ENCODE measurements around the gene SORCS2. TPM values are rescaled to one million over a fixed set of nuclear protein-coding genes. Genes with fewer than 3 reads are reported as not detected.

Gene SORCS2
- total RNA-seq, 4 donors from 2014 or later, result 2.0 to 7.4 (median 3.6) TPM

DNA sequence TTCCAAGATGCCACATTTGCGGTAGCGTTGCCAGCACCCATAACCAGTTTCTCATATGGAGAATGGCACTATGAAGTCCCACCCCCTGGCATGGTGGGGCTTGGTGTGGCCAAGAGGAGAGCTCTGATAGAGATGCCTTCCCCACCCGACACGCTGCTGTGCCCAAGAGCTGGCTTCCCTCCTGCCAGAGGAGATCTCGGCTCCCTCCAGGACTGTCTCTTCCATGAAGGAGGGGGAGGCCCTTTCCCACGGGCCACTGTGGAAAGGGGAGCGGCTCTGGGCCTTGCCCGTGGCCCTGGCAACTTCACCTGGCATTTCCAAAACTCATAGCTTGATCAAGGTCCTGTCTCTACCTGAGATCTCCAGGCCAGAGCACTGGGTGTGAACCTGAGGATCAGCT lies 459.7 kb downstream of the SORCS2 start:
- WGBS, 2 donors (ENCODE audit: low coverage in 1 of 2), result 100% methylated on average over 1 of the region's 8 CpGs; no CpG with 5 or more reads in 1 of the 2 donors
- TF ChIP-seq POLR2AphosphoS5 (IDR thresholded peaks at IDR 0.05), result no peak
- no peak for TF ChIP-seq EP300 (IDR thresholded peaks at IDR 0.05)
- TF ChIP-seq, protein P1, sequence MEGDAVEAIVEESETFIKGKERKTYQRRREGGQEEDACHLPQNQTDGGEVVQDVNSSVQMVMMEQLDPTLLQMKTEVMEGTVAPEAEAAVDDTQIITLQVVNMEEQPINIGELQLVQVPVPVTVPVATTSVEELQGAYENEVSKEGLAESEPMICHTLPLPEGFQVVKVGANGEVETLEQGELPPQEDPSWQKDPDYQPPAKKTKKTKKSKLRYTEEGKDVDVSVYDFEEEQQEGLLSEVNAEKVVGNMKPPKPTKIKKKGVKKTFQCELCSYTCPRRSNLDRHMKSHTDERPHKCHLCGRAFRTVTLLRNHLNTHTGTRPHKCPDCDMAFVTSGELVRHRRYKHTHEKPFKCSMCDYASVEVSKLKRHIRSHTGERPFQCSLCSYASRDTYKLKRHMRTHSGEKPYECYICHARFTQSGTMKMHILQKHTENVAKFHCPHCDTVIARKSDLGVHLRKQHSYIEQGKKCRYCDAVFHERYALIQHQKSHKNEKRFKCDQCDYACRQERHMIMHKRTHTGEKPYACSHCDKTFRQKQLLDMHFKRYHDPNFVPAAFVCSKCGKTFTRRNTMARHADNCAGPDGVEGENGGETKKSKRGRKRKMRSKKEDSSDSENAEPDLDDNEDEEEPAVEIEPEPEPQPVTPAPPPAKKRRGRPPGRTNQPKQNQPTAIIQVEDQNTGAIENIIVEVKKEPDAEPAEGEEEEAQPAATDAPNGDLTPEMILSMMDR (IDR thresholded peaks at IDR 0.05), result no peak
- no peak for TF ChIP-seq POLR2A (IDR thresholded peaks at IDR 0.05)
- Histone ChIP-seq H3K27me3 (peaks cover 9% of the 10 kb centered on the region), H3K27ac (no peak overlapping the region), H3K36me3 (no peaks in the 10 kb centered on the region), H3K4me1 (peaks cover 0 to 25% (median 0%) of the 10 kb centered on the region in 3 donors), H3K9me3 (no peaks in the 10 kb centered on the region), H3K4me3 (no peak overlapping the region)
- no peak for ATAC-seq

DNA sequence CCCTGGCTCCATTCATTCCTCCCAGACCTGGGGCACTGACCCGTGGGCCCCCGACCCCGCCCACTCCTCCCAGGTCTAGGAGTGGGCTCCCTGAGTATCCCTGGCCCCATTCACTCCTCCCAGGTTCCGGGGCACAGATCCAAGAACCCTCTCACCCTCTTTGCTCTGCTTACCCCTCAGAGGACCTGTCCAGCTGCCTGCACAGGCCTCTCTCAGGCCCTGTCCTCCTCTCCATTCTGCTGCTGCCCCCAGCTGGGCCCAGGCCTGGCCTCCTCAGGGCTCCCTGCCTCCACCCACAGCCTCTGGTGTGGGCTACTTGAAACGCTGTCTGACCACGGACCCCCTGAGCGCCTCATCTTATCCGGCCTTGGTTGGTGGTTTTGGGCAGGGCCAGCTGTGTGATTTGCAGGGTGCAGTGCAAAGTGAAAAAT lies 460.1 kb downstream of the SORCS2 start:
- no peak for ATAC-seq
- no peaks in the 10 kb centered on the region for H3K9me3 ChIP-seq
- H3K4me3 ChIP-seq, result no peak overlapping the region
- TF ChIP-seq, protein P1 (IDR thresholded peaks at IDR 0.05), result no peak
- no peak for TF ChIP-seq EP300 (IDR thresholded peaks at IDR 0.05)
- no peak for TF ChIP-seq POLR2AphosphoS5 (IDR thresholded peaks at IDR 0.05)
- TF ChIP-seq POLR2A (IDR thresholded peaks at IDR 0.05), result no peak
- 80 to 100% methylated on average over 2 to 3 of the region's 8 CpGs for WGBS, 2 donors (ENCODE audit: low coverage in 1 of 2)
- peaks cover 0 to 25% (median 0%) of the 10 kb centered on the region in 3 donors for H3K4me1 ChIP-seq
- H3K36me3 ChIP-seq, result no peaks in the 10 kb centered on the region
- H3K27ac ChIP-seq, result no peak overlapping the region
- peaks cover 9% of the 10 kb centered on the region for H3K27me3 ChIP-seq

DNA sequence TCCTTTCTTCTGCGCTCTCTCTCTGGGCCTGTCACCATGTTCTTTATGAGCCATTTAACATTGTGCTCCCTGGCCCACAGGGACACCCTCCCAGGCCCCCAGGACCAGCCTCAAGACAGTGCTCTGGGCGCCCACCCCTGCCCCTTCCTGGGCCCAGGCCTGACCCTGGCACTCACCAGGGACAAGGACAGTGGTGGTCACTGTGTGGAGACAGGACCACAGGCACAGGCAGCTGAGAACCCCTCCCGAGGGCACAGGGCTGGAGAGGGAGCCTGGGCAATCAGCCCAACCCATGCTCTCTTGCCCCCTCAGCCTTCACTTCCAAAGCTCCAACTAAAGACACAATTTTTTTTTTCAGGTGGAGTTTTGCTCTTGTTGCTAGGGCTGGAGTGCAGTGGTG lies 460.6 kb downstream of the SORCS2 start:
- Histone ChIP-seq H3K27ac (no peak overlapping the region), H3K36me3 (no peaks in the 10 kb centered on the region), H3K9me3 (no peaks in the 10 kb centered on the region), H3K27me3 (peaks cover 9% of the 10 kb centered on the region), H3K4me3 (no peak overlapping the region), H3K4me1 (peaks cover 0 to 25% (median 0%) of the 10 kb centered on the region in 3 donors)
- no peak for ATAC-seq
- 100% methylated on average over 1 of the region's 3 CpGs; no CpG with 5 or more reads in 1 of the 2 donors for WGBS, 2 donors (ENCODE audit: low coverage in 1 of 2)
- TF ChIP-seq POLR2AphosphoS5 (IDR thresholded peaks at IDR 0.05), result no peak
- TF ChIP-seq, protein P1 (IDR thresholded peaks at IDR 0.05), result no peak
- no peak for TF ChIP-seq EP300 (IDR thresholded peaks at IDR 0.05)
- no peak for TF ChIP-seq POLR2A (IDR thresholded peaks at IDR 0.05)

DNA sequence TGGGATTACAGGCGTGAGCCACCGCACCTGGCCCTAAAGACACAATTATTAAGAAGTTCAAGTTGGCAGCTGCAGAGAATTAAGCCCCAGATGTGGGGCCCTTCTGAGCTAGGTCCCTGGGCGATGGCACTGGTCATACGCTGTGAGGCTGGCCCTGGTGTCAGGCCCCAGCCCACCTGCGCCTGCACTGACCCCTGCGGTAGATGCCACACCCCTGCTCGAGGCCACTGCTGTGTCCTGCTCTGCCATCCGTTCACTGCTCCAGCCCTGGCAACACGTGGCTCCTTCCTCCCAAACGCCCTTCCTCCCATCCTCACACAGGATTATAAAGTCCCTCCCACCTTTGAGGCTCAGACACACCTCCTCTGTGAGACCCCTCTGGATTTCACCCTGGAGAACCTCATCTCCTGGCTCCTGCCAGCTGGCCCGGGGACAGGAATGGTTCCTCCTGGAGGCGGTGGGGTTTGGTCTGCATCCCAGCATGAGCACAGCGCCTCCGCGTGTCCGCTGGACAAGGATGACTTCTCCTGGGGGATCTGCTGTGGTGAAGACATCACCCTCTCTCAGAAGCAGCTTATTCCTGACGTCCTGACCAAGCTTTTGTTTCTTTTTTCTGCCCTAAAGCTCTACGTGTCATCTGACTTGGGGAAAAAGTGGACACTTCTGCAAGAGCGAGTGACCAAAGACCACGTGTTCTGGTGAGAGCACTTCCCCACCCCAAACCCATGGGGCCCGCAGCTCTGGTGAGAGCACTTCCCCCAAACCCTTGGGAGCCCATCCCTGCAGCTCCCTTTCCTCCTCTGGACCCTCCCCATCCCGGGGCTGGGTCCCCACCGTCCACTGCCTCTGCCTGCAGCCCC lies 461.4 kb downstream of the SORCS2 start:
- Histone ChIP-seq H3K9me3 (no peaks in the 10 kb centered on the region), H3K36me3 (no peaks in the 10 kb centered on the region), H3K27ac (no peak overlapping the region), H3K4me1 (peaks cover 0 to 25% (median 0%) of the 10 kb centered on the region in 3 donors), H3K27me3 (peaks cover 9% of the 10 kb centered on the region), H3K4me3 (no peak overlapping the region)
- TF ChIP-seq POLR2A (IDR thresholded peaks at IDR 0.05) (no peak), POLR2AphosphoS5 (IDR thresholded peaks at IDR 0.05) (no peak), EP300 (IDR thresholded peaks at IDR 0.05) (no peak)
- TF ChIP-seq, protein P1 (IDR thresholded peaks at IDR 0.05), result no peak
- no peak for ATAC-seq
- 68 to 74% methylated on average over 4 to 6 of the region's 23 CpGs for whole genome bisulfite sequencing, 2 donors (ENCODE audit: low coverage in 1 of 2)
